Upper lobe of right lung (tissue), 1 donor: ENCODE measurements around the gene UPF1. TPM values are rescaled to one million over a fixed set of nuclear protein-coding genes. Genes with fewer than 3 reads are reported as not detected.
A peak's percentile ranks its signal among the peaks of the same experiment; 100 is the strongest.

Experiments
- ATAC-seq: fragments of 200-7000 bp; cut with Tn5 transposase; one replicate; pipeline ENCODE4 v1.9.1; 2020; ENCODE audit warnings: mild to moderate bottlenecking, moderate library complexity
- DNase-seq: peaks from one replicate; pipeline ENCODE4 v3.0.0-alpha.2; 2020
- H3K27ac ChIP-seq: fragments of 200-600 bp; one replicate; pipeline ENCODE4 v1.8.0; 2022
- H3K27me3 ChIP-seq: fragments of 200-600 bp; one replicate; pipeline ENCODE4 v1.8.0; 2022; ENCODE audit warnings: mild to moderate bottlenecking
- H3K36me3 ChIP-seq: fragments of 200-600 bp; one replicate; pipeline ENCODE4 v1.8.0; 2022
- H3K4me1 ChIP-seq: fragments of 200-600 bp; one replicate; pipeline ENCODE4 v1.8.0; 2022
- H3K4me3 ChIP-seq: fragments of 200-600 bp; one replicate; pipeline ENCODE4 v1.8.0; 2022; ENCODE audit warnings: mild to moderate bottlenecking
- H3K9me3 ChIP-seq: fragments of 200-600 bp; one replicate; pipeline ENCODE4 v1.8.0; 2022
- CTCF ChIP-seq: fragments of 200-600 bp; IDR thresholded peaks from one replicate; pipeline ENCODE4 v1.8.0; 2022; ENCODE audit warnings: antibody characterized with exemption
- intact Hi-C: fragments of 100-400 bp; cut with DNase I; formaldehyde crosslinking; loops from one replicate; pipeline ENCODE4 v1.11.0; 2022
- long read RNA-seq: library from polyadenylated mRNA; unstranded; transcript quantifications from one replicate; pipeline ENCODE4 v2.0.0, GENCODE V29; 2021
- total RNA-seq: library from RNA; stranded (reverse); fragmentation: NEBNext Ultra II Directional; extraction: Animal tissue kit (Norgen Biotek cat#: 25700); gene quantifications from one replicate; pipeline ENCODE4 v1.2.1, GENCODE V29; 2021
- donor health status: DM: no; HTN: yes; CAD: no; lungs with severe emphysema.

UPF1 gene
- total RNA-seq, result 80.8 TPM
- long read RNA-seq, full-length matches to known transcripts, result 80 of 160 reads
- long read RNA-seq, partial matches to known transcripts, result 62 of 160 reads
- long read RNA-seq, other reads (novel, unspliced or antisense), result 18 of 160 reads

- H3K4me1 ChIP-seq, result peaks cover 34% of the 10 kb centered on the region
- TF ChIP-seq CTCF, result peak; percentile 4
- intact Hi-C loops, result no loop called here
- no peaks in the 10 kb centered on the region for H3K27me3 ChIP-seq
- peaks cover 5% of the 10 kb centered on the region for H3K9me3 ChIP-seq
- DNase-seq (peak; percentile 99), ATAC-seq (peak; percentile 96)
- peak within 1 kb of the TSS; percentile 93 for H3K4me3 ChIP-seq
- peak within 1 kb of the TSS; percentile 87 for H3K27ac ChIP-seq
- H3K36me3 ChIP-seq, result no peaks in the 10 kb centered on the region
Measured at GRCh38 chr19:18831524-18832305, at the start of gene UPF1. Gene UPF1 (plus strand): TSS chr19:18831959. CDS start chr19:18832210, 251 bp downstream.

DNA sequence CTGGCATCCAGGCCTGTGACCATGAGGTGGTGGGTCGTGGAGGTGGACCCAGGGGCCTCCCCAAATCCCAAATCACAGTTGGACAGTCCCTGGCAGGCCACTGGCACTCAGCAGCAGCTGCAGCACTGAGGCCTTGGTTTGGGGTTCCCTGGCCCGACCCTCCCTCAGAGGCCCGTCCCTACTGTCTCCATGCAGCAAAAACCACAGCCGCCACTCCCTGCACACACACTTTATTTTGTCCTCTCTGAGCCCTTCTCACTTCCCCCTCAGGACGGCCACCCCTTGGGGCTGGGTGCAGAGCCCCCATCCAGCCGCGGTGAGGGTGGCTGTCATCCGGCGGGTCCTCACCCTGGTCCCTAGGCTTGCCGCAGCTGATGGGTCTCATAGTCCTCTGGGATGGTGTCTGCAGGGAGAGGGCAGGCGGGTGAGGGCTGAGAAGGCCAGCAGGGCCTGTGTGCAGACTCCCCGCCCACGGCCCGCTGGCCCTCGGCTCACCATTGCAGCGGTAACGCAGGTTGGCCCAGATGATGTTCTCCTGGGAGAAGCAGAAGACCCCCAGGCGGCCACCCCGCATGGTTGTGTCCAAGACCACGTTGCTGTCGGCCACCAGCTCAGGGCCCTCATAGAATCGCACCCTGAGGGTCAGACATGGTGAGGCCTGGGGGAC is 49.1 kb upstream of the UPF1 start:
- DNase-seq, result no peak
- no peaks in the 10 kb centered on the region for H3K9me3 ChIP-seq
- H3K4me1 ChIP-seq, result peaks cover 5% of the 10 kb centered on the region
- TF ChIP-seq CTCF, result no peak
- H3K36me3 ChIP-seq, result no peaks in the 10 kb centered on the region
- no peak for ATAC-seq
- no peak overlapping the region for H3K27ac ChIP-seq
- peaks cover 22% of the 10 kb centered on the region for H3K27me3 ChIP-seq
- H3K4me3 ChIP-seq, result no peak overlapping the region
- intact Hi-C loops, result no loop called here

DNA sequence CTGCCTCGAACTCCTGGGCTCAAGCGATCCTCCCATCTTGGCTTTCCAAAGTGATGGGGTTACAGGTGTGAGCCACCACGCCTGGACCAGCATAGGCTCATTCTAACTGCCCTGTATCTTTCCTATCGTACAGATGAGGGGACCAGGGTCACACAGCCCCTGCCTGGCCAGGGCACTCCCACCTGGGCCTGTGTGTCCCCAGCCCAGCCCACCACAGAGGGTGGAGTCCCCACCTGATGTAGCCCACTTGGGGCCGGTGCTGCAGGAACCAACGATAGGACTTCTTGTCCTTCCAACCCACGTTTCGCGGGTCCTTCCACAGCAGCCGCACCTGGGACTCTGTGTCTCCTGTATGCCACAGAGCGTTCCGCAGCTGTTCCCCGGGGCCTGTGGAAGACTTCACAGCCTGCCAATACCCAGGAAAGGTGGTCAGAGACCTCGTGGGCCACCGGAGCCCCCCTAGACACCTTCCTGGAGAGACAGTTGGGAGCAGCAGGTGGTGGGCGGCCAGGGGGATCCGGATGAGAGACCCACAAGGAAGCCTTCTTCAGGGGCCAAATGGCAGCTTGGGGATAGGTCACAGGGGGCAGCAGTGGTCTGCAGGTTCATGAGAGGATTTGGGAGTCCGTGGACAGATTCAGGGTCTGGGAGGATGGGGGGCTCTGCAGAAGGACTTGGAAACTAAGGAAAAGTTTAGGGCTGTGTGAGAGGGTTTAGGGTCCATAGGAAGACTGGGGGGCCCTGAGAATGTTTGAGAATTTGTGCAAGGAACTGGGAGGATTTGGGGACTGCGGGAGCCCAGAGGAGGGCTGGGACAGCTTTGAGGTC is 47.6 kb upstream of the UPF1 start:
- intact Hi-C loops, result no loop called here
- Histone ChIP-seq H3K4me3 (no peak overlapping the region), H3K4me1 (peaks cover 11% of the 10 kb centered on the region), H3K9me3 (no peaks in the 10 kb centered on the region), H3K36me3 (no peaks in the 10 kb centered on the region), H3K27me3 (peaks cover 37% of the 10 kb centered on the region), H3K27ac (no peak overlapping the region)
- DNase-seq (no peak), ATAC-seq (no peak)
- TF ChIP-seq CTCF, result no peak

- ATAC-seq (no peak), DNase-seq (no peak)
- Histone ChIP-seq H3K4me1 (peaks cover 13% of the 10 kb centered on the region), H3K27ac (no peak overlapping the region), H3K4me3 (no peak overlapping the region), H3K36me3 (no peaks in the 10 kb centered on the region), H3K27me3 (peaks cover 43% of the 10 kb centered on the region), H3K9me3 (no peaks in the 10 kb centered on the region)
- intact Hi-C loops, result no loop called here
- no peak for TF ChIP-seq CTCF
Measured at GRCh38 chr19:18784786-18785120, 47.0 kb upstream of the UPF1 start.

- Histone ChIP-seq H3K4me1 (peaks cover 19% of the 10 kb centered on the region), H3K27ac (no peak overlapping the region), H3K27me3 (peaks cover 50% of the 10 kb centered on the region), H3K9me3 (no peaks in the 10 kb centered on the region), H3K4me3 (no peak overlapping the region), H3K36me3 (no peaks in the 10 kb centered on the region)
- no peak for TF ChIP-seq CTCF
- ATAC-seq (peak; percentile 86), DNase-seq (peak; percentile 90)
- intact Hi-C loops, result no loop called here
Measured at GRCh38 chr19:18785179-18786124, 46.3 kb upstream of the UPF1 start.
